Measurements from ENCODE around the gene DENND10.
"Not testable (repeated sequence)": the region's sequence is repeated elsewhere in the genome, so short reads cannot be mapped to it uniquely, and the experiment has no call there.

Gene DENND10

DNA sequence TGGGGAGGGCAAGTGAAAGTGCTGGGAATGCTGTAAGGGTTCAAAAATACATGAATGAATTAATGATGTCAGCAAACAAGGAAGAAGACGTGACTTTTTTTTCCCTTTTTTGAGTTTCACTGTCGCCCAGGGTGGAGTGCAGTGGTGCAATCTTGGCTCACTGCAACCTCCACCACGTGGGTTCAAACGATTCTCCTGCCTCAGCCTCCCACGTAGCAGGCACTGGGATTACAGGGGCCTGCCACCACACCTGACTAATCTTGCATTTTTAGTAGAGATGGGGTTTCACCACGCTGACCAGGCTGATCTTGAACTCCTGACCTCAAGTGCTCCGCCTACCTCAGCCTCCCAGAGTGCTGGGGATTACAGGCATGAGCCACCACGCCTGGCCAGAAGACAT, 30.0 kb downstream of the DENND10 start:
- DNase-seq: peak; percentile 97

DNA sequence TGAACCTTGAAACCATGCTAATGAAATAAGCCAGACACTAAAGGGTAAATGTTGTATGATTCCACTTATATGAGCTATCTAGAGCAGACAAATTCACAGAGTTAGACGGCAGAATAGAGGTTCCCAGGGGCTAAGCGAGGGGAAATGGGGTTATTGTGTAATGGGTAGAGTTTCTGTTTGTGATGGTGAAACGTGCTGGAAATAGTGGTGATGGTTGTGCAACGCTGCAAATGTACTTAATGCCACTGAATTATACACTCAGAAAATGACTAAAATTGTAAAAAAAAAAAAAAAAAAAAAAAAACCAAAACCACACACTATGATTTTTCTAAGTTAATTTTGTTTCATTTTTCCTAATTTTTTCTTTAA, 31.6 kb downstream of the DENND10 start:
- DNase-seq: peak; percentile 97

DNA sequence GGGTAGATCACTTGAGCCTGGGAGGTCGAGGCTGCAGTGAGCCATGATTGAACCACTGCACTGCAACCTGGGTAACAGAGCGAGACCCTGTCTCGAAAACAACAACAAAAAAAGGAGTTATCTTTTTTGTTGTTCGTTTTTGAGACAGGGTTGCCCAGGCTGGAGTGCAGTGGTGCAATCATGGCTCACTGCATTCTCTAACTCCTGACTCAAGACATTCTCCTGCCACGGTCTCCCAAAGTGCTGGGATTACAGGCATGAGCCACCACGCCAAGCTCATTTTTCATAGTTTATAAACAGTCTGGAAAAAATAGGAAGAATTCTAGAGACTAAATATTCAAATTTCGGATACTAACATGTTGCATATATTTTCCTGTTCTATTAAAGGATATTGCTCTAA, 32.2 kb downstream of the DENND10 start:
- DNase-seq: no peak

DNA sequence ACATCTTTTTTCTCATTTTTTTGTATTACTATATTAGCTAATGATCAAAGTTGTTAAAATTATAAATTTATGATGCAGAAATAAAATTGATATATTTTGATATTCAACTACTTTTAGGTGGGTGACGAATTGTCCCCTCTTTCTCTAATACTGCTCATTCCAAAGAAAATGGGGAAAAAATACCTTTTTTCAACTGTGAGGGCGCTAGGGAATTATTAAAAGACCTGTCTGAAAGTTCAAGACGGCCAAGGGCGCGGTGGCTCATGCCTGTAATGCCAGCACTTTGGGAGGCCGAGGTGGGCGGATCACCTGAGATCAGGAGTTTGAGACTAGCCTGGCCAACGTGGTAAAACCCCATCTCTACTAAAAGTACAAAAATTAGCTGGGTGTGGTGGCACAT, 34.0 kb downstream of the DENND10 start:
- DNase-seq: not testable (repeated sequence)

DNA sequence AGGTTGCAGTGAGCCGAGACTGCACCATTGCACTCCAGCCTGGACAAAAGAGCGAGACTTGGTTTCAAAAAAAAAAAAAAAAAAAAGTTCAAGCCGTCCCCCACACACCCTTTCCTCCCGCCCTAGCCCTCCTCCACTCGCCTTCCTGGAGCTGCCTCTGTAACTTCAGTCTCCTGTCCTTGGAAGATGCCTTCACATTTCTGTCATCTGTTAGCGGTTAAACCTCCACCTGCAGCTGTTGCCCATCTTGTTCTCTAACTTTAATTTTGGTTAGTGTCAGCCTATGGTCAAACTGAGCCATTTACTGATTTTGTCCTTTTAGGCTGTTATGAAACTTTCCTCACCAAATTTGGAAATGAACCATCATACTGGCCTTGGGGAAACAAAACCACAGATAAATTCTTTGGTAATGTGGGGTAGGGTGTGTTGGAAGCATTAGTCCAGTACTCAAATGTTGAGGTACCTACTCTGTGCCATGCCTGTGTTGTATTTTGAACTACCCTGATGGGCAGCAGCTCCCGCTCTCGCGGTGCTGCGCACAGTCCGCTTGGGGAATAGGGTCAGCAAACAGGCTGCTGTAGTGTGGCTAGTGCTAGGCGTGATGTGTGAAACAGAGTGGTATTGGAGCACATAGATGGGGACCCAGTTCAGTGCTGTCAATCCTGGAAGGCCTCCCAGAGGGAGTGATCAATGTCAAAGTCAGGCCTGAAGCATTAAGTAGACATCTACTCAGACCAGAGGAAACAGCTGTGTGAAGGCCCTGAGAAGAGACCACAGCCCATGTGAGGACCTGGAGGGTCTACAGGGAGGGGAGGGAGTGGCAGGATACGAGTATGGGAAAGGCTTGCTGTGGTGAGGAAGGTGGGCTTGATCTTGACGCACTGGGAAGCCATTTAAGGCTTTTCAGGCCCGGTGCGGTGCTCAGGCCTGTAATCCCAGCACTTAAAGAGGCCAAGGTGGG, 34.7 kb downstream of the DENND10 start:
- DNase-seq: peak; percentile 87

GRCh38 chr10:119139464-119140067, 35.7 kb downstream of the DENND10 start:
- peak; percentile 43 for DNase-seq

GRCh38 chr10:119140603-119141245, 36.8 kb downstream of the DENND10 start:
- no peak for DNase-seq

GRCh38 chr10:119143657-119144056, 39.7 kb downstream of the DENND10 start:
- DNase-seq: no peak

DNA sequence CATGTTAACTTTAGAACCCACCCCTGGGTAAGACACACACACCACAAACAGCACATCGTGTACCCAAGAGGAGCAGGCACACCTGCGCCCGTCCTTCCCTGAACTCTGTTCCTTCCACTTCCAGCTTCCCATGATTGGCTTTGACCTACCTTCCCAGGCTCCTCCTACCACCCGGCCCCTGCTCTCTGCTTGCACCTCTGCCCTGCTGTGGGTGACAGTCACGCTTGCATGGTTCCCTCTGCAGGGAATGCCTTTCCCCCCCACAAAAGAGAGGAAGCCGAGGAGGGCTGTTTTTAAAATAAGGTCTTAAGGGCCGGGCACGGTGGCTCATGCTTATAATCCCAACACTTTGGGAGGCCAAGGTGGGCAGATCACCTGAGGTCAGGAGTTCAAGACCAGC, 45.2 kb downstream of the DENND10 start:
- no peak for DNase-seq

- DNase-seq: no peak
These were observed 45.8 kb downstream of the DENND10 start for GRCh38 chr10:119149729-119150128.

GRCh38 chr10:119151601-119152000, 47.7 kb downstream of the DENND10 start:
- not testable (repeated sequence) for DNase-seq

DNA sequence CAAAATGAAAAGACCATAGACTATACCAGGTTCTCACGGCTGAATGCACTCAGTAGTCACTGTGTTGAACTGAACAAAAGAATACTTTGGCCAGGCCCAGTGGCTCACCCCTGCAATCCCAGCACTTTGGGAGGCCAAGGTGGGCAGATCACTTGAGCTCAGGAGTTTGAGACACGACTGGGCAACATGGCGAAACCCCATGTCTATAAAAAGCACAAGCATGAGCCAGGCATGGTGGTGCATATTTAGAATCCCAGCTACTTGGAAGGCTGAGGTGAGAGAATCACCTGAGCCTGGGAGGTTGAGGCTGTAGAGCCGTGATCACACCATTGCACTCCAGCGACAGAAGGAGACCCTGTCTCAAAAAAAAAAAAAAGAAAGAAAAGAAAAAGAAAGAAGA, 49.1 kb downstream of the DENND10 start:
- no peak for DNase-seq

GRCh38 chr10:119153661-119154060, 49.7 kb downstream of the DENND10 start:
- no peak for DNase-seq

GRCh38 chr10:119159332-119159731, 55.4 kb downstream of the DENND10 start:
- DNase-seq: no peak

- DNase-seq: peak; percentile 33
These were observed 58.0 kb downstream of the DENND10 start for GRCh38 chr10:119161680-119162451.

GRCh38 chr10:119162452-119163092, 58.7 kb downstream of the DENND10 start:
- no peak for DNase-seq

- peak; percentile 80 for DNase-seq
These were observed 61.5 kb downstream of the DENND10 start, which contains the start of gene SFXN4 for GRCh38 chr10:119165171-119166117. SFXN4 (minus strand) TSS chr10:119165714; CDS start chr10:119165647, 67 bp downstream.

DNA sequence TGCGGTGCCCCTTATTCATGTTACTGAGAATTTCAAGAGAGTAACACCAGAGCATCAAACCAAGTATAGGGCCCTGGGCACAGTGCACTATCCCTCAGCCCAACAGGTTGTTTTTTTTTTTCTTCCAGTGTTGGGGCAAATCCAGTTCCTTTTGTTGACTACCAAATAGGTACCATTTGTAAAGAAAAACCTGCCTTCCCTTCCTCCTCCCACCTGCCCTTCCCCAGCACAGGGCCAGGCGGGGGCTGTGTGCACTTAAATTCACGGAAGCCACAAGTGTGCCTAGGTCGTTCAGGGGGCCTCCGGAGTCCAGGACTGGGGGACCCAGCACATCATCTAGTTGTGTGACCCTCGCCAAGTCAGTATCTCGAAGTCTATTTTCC, 62.2 kb downstream of the DENND10 start:
- no peak for DNase-seq

GRCh38 chr10:119166564-119166963, 62.7 kb downstream of the DENND10 start:
- DNase-seq: peak; percentile 47

- DNase-seq: no peak
These were observed 63.1 kb downstream of the DENND10 start for GRCh38 chr10:119167041-119167440.

GRCh38 chr10:119174109-119174508, 70.2 kb downstream of the DENND10 start:
- no peak for DNase-seq
